HG03469 (cell line): ENCODE measurements around the gene PADI3.
"Not testable (repeated sequence)": the region's sequence is repeated elsewhere in the genome, so short reads cannot be mapped to it uniquely, and the experiment has no call there.

Experiments used
- ATAC-seq: cut with Tn5 transposase; IDR thresholded peaks from one replicate; pipeline ENCODE4 v1.9.1; 2021; ENCODE audit warnings: mild to moderate bottlenecking, moderate library complexity, moderate number of reproducible peaks; ENCODE audit not compliant: unreplicated experiment

The PADI3 gene

GRCh38 chr1:17239420-17239819 is 9.5 kb upstream of the PADI3 start:
- no peak for ATAC-seq

GRCh38 chr1:17241011-17241779 is 7.7 kb upstream of the PADI3 start:
- not testable (repeated sequence) for ATAC-seq

- ATAC-seq, result not testable (repeated sequence)
Observed at GRCh38 chr1:17241780-17242074, 7.2 kb upstream of the PADI3 start.

- ATAC-seq, result no peak
Observed at GRCh38 chr1:17243274-17243673, 5.6 kb upstream of the PADI3 start.

GRCh38 chr1:17244821-17245740 is 3.8 kb upstream of the PADI3 start:
- ATAC-seq, result no peak

GRCh38 chr1:17245816-17246325 is 3.0 kb upstream of the PADI3 start:
- no peak for ATAC-seq

GRCh38 chr1:17246971-17247370 is 1.9 kb upstream of the PADI3 start:
- ATAC-seq, result no peak

- ATAC-seq, result no peak
Observed at GRCh38 chr1:17250601-17251000, 1.7 kb downstream of the PADI3 start.

- no peak for ATAC-seq
Observed at GRCh38 chr1:17251246-17251645, 2.3 kb downstream of the PADI3 start.

- no peak for ATAC-seq
Observed at GRCh38 chr1:17251701-17252376, 2.9 kb downstream of the PADI3 start.

GRCh38 chr1:17255336-17255735 is 6.4 kb downstream of the PADI3 start:
- ATAC-seq, result no peak

GRCh38 chr1:17258116-17258757 is 9.3 kb downstream of the PADI3 start:
- ATAC-seq, result no peak

GRCh38 chr1:17258758-17259130 is 9.8 kb downstream of the PADI3 start:
- ATAC-seq, result no peak

- no peak for ATAC-seq
Observed at GRCh38 chr1:17259233-17259873, 10.5 kb downstream of the PADI3 start.

GRCh38 chr1:17260264-17260663 is 11.4 kb downstream of the PADI3 start:
- ATAC-seq, result no peak

GRCh38 chr1:17260738-17261137 is 11.8 kb downstream of the PADI3 start:
- ATAC-seq, result no peak

- ATAC-seq, result no peak
Observed at GRCh38 chr1:17263936-17264335, 15.0 kb downstream of the PADI3 start.

- no peak for ATAC-seq
Observed at GRCh38 chr1:17264470-17264869, 15.6 kb downstream of the PADI3 start.

- ATAC-seq, result no peak
Observed at GRCh38 chr1:17265162-17265561, 16.3 kb downstream of the PADI3 start.

- ATAC-seq, result no peak
Observed at GRCh38 chr1:17265950-17266349, 17.1 kb downstream of the PADI3 start.
